ENCODE results near the gene KPNA5.
"Not testable (repeated sequence)": the region's sequence is repeated elsewhere in the genome, so short reads cannot be mapped to it uniquely, and the experiment has no call there.

KPNA5 gene

GRCh38 chr6:116680880-116681672 is at the start of gene KPNA5:
KPNA5 (plus strand) TSS chr6:116681211; CDS start chr6:116681335, 124 bp downstream.
- DNase-seq (ENCODE audit: low read depth): peak; percentile 86

- DNase-seq (ENCODE audit: low read depth): no peak
Measured at GRCh38 chr6:116631379-116631990, 49.5 kb upstream of the KPNA5 start.

- DNase-seq (ENCODE audit: low read depth): no peak
Measured at GRCh38 chr6:116633685-116634084, 47.3 kb upstream of the KPNA5 start.

GRCh38 chr6:116648156-116648555 is 32.9 kb upstream of the KPNA5 start:
- no peak for DNase-seq (ENCODE audit: low read depth)

- no peak for DNase-seq (ENCODE audit: low read depth)
Measured at GRCh38 chr6:116649129-116649528, 31.9 kb upstream of the KPNA5 start.

- DNase-seq (ENCODE audit: low read depth): no peak
Measured at GRCh38 chr6:116651916-116652315, 29.1 kb upstream of the KPNA5 start.

- DNase-seq (ENCODE audit: low read depth): no peak
Measured at GRCh38 chr6:116661594-116661993, 19.4 kb upstream of the KPNA5 start.

- DNase-seq (ENCODE audit: low read depth): no peak
Measured at GRCh38 chr6:116662202-116662601, 18.8 kb upstream of the KPNA5 start.

GRCh38 chr6:116663308-116663707 is 17.7 kb upstream of the KPNA5 start:
- DNase-seq (ENCODE audit: low read depth): no peak

GRCh38 chr6:116664169-116664568 is 16.8 kb upstream of the KPNA5 start:
- DNase-seq (ENCODE audit: low read depth): not testable (repeated sequence)

GRCh38 chr6:116665464-116665863 is 15.5 kb upstream of the KPNA5 start:
- DNase-seq (ENCODE audit: low read depth): no peak

GRCh38 chr6:116666869-116667268 is 14.1 kb upstream of the KPNA5 start:
- no peak for DNase-seq (ENCODE audit: low read depth)

GRCh38 chr6:116667623-116668022 is 13.4 kb upstream of the KPNA5 start:
- DNase-seq (ENCODE audit: low read depth): no peak

- DNase-seq (ENCODE audit: low read depth): no peak
Measured at GRCh38 chr6:116672306-116672705, 8.7 kb upstream of the KPNA5 start.

- DNase-seq (ENCODE audit: low read depth): no peak
Measured at GRCh38 chr6:116676021-116676420, 5.0 kb upstream of the KPNA5 start.

GRCh38 chr6:116682334-116682712 is 1.3 kb downstream of the KPNA5 start:
- DNase-seq (ENCODE audit: low read depth): peak; percentile 7

GRCh38 chr6:116685437-116685993 is 4.5 kb downstream of the KPNA5 start:
- DNase-seq (ENCODE audit: low read depth): no peak

GRCh38 chr6:116686475-116687101 is 5.6 kb downstream of the KPNA5 start:
- not testable (repeated sequence) for DNase-seq (ENCODE audit: low read depth)

- DNase-seq (ENCODE audit: low read depth): no peak
Measured at GRCh38 chr6:116691154-116691553, 10.1 kb downstream of the KPNA5 start.

- not testable (repeated sequence) for DNase-seq (ENCODE audit: low read depth)
Measured at GRCh38 chr6:116692873-116693272, 11.9 kb downstream of the KPNA5 start.

- not testable (repeated sequence) for DNase-seq (ENCODE audit: low read depth)
Measured at GRCh38 chr6:116693275-116693674, 12.3 kb downstream of the KPNA5 start.

GRCh38 chr6:116695401-116695800 is 14.4 kb downstream of the KPNA5 start:
- no peak for DNase-seq (ENCODE audit: low read depth)

GRCh38 chr6:116697480-116697879 is 16.5 kb downstream of the KPNA5 start:
- no peak for DNase-seq (ENCODE audit: low read depth)

Measured in stimulated activated CD8-positive, alpha-beta memory T cell treated with anti-CD3 and anti-CD28 coated beads, Interleukin-4, amount 100 ng/mL, for 24 hours (primary cell).